GM19099 (cell line): ENCODE data around the gene DPYSL4.

Experiments used
- POLR2A ChIP-seq: IDR thresholded peaks from 3 replicates; pipeline ENCODE4 v1.6.1; 2011; ENCODE audit warnings: low read depth; ENCODE audit not compliant: insufficient read length; ENCODE audit errors: extremely low read depth

DPYSL4 gene

DNA sequence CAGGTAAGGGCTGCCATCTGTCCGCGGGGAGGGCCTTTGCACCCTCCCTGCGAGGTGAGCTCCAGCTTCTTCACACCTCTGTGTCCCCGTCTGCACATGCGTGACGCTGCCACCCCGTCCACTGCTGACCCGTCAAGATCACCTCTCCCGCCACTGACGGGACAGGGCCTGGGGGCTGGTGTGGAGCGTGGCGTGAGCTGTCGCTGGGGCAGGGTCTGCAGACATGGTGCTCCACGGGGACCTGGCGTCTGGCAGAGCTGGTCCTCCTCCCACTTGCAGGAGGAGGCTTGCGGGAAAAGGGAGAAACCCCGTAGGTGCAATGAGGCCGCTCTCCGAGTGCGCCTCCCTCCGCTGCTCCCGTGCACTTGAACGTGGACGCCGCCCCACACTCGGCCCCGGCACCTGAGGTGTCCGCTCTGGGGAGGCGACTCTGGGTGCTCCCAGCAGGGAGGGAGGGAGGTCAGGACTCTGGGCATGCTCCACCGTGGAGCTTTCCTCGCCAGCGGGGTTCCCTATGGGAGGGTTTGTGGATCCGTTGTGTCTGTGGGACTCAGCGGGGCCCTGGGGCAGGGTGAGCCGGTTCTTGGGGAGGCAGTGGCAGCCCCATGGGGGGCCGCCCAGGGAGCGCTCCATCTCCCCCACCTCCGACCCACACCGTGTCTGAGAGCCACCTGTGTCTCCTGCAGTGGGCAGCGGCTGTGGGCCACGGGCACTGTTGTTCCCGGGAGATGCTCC, 17.6 kb upstream of the DPYSL4 start:
- TF ChIP-seq POLR2A: no peak

- TF ChIP-seq POLR2A: no peak
Measured at GRCh38 chr10:132169766-132170560, 16.8 kb upstream of the DPYSL4 start.

DNA sequence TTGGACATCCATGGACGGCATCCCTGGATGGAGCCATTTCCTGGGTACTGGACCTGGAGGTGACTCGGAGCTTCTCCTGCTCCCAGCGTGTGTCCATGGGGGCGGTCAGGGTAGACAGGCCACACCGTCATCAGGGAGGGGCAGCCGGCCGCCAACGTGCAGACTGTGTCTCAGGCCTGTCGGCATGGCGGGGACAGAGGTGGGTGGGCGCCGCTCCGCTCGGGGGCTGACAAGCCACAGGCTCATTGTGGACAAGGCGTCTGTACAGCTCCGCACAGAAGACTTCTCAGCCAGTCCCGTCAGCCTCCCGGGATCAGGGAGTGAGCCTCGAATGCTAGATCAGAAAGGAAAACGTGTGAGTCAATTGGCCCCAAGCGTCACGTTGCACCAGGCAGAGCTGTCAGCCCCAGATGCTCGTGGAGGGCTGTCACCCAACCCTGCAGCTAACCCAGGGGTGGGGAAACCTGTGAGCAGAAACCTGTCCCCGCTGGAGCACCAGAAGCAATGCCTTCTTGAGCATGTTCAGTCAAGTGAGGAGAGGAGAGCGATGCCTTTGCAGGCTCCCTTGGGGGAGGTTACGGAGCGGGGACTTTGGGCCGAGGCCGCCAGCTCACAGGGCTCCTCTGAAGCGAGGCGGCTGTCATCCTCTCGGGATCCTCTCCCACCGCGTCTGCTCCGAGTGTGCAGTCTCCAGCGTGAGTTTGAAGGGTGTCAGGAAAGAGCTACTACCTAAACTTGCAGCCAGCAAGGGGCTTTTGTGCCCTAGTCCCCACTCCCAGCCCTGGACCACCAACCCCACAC, 16.0 kb upstream of the DPYSL4 start:
- TF ChIP-seq POLR2A: no peak

- no peak for TF ChIP-seq POLR2A
Measured at GRCh38 chr10:132172091-132173066, 14.4 kb upstream of the DPYSL4 start.

GRCh38 chr10:132173185-132173584, 13.6 kb upstream of the DPYSL4 start:
- TF ChIP-seq POLR2A: no peak

DNA sequence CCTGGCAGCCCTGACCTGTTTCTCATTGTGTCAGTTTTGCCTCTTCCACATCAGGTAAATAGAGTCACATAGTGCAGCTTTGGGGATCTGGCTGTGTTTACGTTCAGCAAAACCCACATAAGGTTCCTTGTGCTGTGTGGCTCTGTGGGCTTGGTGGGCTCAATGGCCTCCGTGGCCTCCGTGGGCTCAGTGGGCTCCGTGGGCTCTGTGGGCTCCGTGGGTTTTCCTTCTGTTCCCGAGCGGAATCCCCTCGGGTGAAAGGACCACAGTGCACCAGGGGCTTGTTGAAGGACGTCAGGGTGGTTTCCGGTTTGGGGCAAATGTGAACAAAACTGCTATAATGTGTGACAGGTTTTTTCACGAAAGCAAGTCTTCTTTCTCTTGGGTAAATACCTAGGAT, 12.5 kb upstream of the DPYSL4 start:
- TF ChIP-seq POLR2A: no peak

GRCh38 chr10:132175408-132175807, 11.3 kb upstream of the DPYSL4 start:
- no peak for TF ChIP-seq POLR2A

GRCh38 chr10:132175907-132176581, 10.7 kb upstream of the DPYSL4 start:
- TF ChIP-seq POLR2A: no peak

DNA sequence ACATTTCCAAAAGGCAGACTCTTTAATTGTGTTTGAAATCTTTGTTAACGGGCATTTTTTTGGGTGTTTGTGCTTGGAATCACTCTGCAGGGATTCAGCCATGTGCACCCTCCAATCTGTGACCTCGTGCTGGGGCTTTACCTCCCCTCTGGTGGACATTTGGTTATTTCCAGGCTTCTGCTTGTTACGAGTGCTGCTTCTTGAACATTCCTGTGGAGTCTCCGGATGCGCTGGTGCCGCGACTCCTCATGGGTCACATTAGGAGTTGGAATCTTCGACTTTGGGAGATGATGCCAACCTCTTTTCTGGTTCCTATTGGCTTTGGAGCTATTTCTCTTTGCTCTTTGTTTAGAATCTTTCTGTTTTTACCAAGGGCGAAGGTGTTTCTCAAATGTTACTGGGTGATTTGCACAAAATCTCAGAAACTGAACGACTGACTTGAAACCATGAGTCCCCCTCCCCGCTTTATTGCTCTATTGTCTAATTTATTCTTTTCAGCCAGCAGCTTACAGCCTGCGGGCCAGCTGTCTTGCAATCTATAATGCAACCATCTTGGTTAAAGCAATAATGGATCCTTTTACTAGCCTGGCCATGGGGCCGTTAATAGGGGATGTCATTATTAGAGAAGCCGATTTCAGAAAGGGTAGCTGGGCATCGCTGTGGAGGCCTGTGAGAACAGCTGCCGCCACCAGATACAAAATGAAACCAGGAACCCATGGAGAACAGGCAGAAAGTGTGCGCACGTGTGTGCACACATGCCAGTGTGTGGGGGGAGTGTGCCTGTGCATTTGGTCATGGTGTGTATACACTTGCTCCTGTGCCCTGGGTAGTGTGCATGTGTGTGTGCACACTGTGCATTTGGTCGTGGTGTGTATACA, 9.9 kb upstream of the DPYSL4 start:
- TF ChIP-seq POLR2A: no peak

DNA sequence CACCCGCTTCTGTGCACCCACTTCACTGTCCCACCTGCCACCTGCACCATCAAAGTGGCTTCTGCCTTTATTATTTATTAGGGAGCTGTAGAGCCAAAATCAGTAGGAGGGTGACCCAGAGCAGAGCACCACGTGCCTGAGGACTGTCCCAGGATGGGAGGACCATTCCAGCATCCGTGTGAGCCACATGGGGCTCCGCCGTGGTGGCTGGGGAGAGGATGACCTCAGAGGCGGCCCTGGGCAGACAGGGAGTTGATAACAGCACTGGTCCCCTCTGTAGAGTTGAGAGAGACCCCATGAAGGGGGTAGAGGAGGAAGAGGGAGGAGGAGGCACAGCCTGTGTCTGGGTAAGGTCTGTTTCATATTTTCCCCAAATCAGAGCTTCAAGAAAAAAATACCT, 8.7 kb upstream of the DPYSL4 start:
- no peak for TF ChIP-seq POLR2A

DNA sequence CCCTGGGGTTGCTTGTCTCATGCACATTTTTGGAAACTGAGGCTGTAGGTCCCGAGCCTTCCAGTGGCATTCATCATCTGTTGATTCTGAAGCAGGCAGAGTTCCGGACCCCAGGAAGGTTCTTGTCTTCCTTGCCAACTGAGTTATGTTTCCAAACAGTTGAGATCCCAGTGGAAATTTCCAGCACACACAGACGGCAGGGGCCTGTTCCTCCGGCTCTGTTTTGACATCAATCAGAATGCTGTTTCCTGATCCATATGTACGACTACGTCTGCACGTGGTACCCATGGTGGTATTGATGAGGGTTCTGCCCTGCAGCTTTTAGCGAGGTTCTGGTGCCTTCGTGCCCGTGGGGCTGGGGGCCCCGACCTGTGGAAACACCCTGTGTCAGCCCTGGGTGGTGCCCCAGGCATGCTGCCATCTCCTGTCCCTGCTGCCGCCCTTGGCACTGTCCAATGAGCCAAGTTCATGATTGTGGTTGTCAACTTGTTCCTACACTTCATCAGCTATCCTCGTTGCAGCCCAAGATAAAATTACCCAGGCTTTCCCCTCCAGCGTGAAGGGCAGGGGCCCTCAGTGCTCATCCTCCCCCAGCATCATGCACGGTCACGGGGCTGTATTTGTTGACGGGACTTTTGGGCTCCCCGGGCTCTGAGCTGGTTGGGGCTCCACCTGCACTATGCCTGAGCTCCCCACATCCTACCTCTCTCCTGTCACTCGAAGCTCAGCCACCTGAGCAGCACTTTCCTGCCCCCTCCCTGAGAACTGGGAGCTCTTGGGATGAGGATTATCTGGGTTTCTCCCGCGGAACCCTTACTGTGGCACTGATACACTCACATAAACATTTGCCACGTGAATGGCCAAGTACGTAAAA, 7.8 kb upstream of the DPYSL4 start:
- no peak for TF ChIP-seq POLR2A
